ENCODE results near the gene H1-8.

H1-8 gene

DNA sequence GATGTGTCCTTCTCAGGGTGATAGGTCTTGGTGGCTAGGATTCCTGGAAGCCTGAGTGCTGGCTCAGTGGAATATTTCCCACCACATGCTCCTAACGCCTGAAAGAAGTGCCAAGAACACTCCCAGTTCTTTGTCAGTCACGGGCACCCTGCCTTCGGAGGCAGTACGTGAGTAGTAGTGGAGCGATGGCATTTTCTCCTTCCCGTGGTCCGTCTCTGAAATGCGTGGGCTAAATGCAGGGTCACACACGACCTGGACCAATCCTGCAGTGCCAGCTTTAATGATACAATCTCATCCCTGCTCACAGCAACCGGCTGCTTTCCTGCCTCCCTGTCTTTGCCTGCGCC is 14.5 kb downstream of the H1-8 start:
- DNase-seq = no peak

DNA sequence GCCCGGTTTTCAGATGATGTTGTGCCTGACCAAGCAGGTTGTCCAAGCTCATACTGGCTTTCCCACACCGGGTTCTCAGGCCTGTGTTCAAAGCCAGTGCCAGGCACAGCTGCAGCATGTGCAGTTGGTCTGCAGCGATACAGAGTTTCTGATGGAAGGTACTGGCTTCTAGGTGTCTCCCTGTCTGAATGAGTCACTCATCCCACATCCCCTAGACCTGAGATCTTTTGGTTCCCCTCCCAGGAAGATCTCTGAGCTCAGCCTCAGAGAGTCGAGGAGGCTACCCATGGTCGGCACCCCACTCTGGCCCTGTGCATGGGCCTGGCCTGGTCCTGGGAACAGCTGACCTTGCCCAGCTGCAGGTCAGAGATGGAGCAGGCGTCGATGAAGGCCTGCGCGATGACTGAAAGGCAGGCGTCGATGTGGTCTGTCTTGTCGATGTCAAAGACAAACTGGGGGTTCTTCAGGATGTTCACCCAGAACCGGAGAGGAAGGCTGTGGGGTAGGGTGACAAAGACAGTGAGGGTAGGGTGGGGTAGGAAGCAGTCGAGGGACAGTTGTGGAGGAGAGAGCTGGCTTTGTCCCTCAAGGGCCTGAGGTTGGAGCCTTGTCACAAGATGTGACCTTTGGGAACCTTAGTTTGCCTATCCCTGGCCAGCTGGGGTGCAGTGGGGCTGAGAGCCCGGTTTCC is 15.3 kb downstream of the H1-8 start:
- DNase-seq = no peak

DNA sequence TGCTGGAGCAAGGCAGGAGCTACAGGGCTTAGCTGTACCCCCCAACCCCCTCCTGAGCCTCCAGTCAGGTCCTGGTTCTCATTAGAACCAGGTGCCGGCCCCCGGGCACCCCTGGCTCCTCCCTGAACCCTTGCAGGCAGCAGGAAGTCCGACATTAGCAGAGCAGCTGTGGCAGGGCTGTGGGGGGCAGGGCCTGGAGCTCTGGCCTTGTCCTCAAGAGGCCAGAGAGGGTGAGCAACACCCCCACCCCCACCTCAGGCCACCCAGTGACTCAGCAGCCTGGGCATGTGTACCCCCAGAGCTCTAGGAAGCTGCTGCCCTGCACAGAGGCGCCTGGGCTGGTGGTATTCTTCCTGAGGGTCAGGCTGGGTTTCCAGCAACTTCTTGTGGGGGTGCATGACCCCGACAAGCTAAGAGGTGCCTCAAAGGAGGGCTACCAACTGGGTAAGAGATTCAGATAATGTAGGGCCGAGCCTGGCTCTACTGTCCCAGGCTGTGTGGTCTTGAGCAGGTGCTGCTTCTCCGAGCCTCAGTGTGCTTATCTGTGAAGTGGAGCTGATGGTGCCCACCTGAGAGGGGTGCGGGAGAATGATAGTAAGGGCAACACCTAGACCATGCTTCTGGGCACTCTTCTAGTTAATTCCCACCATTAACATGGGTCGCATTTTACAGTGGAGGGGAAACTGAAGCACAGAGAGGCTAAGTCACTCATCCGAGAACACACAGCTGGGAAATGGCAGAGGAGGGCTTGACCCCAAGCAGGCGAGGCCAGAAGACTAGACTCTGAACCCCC is 16.0 kb downstream of the H1-8 start:
- DNase-seq = no peak

DNA sequence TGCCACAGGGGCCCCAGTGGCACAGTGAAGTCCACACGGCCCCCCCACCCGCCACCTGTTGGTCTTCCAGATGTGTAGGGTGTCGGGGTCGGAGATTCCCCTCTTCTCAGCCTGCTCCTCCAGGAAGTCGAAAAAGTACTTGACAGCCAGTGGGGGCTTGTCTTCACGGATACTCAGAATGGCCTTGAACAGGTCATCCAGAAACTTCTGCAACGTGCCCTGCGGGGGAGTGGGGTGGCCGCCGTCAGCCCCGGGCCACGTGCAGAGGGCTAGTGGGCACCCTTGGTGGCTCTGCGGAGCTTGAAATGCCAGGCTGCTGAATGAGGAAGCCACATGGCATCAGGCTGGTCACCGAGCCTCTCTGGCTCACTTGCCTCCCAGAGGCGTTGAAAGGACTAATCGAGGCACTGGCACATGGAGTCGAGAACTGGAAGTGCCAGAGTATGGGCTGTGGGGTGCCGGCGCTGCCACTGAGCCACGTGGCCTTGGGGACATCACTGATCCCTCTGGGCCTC is 16.6 kb downstream of the H1-8 start:
- DNase-seq = no peak

DNA sequence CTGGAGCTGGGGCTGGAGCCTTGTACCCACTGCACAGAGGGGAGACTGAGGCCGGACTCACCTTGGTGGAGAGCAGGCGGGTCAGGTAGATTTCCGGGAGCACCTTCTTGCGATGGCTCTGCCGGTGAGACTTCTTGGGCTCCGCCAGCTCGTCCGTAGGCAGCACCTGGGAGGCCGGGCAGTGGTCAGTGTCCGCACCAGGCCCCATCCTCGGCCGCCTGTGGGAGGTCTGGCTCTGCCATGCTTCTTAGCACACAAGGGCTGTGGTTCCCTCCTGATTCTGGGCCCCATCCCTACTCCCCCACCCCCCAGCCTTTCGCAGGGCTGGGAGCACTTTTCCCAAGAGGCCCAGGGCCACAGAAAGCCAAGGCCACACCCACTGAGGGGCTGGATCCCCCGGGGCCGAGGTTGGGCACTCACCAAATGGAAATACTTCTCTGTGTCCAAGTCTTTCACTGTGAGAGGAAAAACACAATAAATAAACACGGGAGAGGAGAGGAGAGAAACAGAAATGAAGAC is 17.4 kb downstream of the H1-8 start:
- DNase-seq = no peak

DNA sequence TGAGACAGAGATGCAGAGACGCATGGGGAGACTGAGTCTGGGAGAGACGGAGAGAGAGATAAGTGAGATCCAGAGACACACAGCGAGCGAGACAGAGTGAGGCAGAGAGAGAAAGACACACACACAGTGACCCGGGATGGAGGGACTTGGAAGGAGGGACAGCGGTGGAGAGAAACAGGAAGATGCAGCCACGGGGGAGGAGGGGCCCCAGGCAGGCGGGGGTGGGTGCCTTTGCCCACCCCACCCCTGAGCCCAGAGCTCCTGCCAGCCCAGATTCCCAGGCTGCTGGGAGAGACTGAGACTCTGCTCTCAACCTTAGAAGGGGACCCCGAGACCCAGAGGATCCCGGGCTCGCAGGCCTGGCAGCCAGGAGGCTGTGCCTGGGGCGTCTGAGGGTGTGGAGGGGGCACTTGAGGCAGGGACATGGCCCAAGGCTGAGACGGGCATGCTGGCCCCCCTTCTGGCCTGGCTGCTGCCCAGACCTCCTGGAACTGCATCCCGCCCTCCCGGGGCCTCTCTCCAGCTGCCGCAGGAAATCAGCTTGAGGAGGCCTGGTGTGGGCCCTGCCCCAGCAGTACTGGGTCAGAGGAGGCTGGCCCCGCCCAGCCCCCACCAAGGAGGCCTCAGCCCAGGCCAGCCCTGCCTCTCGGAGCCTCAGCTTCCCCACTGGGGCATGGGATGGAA is 18.1 kb downstream of the H1-8 start:
- DNase-seq = no peak

DNA sequence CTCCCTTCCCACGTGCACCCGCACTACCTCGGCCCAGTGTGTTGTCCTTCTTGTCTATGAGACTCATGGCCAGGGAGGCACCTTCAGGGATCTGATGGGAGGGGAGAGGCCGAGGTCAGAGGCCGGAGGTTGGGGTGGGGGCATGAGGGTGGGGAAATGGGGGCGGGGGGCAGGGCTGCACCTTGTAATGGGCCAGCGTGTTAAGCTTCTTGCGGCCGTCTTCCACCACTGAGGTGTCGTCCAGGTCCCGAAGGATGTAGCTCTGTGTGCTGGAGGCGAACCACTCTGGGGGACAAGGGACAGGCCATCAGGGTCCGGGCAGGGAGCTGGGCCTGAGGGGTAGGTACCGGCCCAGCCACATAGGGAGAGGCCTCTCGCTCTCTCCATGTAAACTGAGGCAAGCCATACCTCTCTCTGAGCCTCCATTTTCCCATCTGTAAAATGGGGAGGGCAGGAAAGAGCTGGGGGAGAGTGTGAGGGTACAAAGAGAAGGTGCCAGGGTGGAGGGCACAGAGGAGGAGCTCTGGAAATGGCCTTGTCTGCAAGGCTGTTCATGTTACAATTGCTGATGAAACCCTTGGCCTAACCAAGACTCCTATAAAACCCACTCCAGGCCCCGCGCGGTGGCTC is 18.8 kb downstream of the H1-8 start:
- no peak for DNase-seq

DNA sequence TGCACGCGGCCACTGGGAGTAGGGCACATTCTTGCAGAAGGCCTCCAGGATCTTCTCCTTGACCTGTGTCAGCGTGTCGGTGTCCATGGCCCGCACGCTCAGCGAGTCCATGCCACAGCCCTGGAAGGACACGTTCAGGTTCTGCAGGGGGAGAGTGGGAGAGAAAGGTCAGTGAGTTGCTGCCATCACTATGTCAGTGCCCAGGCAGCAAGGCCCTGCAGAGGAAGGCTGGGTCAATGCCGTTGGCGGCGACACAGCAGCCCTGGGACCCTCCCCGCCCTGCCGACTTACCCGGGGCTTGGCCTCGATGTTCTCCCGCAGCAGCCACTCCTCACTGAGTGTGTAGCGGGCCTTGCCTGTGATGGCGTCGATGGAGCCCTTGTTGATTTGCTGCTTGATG is 19.8 kb downstream of the H1-8 start:
- DNase-seq = no peak

DNA sequence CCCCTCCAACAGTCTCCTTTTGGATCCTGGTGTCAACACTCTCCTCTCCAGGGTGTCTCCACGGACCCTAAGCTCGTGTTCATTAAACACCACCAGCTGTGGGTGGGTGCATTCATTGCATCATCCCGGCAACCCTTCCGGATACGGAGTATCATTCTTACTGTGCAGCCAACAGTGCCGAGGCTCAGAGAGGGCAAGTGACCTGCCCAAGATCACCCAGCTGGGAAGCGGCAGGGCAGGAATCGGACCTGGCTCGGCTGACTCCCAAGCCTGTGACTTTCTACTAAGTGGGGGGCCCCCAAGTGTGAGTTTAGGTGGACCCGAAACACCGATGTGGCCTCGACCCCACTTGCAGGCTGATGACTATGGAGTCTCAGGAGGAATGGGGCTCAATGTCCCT is 20.4 kb downstream of the H1-8 start:
- DNase-seq = no peak

DNA sequence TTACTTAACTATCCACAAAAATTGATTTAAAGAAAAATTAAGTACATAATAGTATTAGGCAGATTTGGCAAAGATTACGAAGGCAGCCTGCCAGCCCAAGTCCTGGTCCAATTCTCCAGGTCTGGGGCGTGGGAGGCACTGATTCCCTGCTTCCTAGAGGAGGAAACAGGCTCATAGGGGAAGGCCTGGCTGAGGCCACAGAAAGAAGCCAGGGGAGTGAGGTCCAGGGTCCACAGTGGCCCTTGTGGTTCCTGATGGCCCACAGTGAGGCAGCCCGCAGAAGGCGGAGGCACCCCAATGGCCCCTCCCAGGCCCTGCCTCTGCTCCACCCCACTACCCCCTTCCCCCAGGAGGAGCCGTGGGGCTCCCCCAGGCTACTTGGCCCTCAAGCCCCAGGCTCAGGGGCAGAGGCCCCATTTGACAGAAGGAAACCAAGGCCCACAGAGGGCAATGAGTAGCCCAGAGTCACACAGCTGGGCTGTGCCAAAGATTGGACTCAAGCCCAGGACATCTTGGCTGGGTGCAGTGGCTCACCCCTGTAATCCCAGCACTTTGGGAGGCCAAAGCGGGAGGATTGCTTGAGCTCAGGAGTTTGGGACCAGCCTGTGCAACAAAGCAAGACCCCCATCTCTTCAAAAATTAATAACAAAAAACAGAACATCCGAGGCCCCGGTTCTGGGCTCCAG is 21.0 kb downstream of the H1-8 start:
- DNase-seq = no peak

DNA sequence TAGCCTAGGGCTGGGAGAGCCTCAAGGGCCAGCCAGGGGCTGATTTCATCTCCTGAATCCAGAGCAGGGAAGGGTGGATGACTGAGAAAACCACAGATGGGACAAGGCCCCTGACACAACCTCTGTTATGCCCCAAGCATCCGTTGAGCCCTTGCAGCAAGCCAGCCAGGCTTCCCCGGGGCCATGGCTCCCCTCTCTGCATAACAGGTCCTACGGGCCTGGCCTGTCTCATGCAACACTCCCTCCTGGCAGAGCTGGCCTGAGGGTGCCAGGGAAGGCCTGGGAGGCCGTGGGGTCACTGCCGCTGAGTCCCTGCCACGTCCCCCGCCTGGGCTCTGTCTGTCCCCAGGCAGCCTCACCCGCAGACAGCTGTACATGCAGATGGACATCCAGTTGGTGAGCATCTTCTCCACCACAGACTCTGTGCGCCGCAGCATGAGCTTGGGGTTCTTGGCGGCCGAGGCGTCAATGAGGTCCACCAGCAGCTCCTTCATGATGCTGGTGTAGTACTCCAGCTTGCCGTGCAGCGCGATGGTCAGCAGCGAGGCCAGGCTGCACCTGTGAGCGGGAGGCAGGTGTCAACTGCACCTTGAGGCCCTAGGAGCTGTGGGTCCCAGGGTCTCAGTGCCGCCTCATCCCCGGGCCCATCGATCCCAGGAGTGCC is 22.1 kb downstream of the H1-8 start:
- DNase-seq = no peak

DNA sequence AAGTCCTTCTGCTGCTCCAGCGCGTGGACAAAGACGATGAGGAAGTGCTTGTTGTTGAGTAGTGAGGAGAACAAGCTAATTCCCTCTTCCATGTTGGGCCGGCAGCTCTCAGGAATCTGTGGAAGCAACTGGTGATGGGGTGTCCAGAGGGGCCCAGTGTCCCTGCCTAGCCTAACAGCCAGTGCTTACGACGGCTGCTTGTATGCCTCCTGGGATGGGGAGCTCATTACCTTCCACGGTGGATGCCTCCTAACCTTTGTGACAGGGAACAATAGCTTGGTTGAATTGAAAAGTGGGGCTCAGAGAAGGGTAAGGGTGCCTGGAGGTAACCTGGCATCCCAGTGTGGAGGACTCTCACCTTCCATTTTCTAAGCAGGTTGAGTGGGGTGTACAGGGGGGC is 22.9 kb downstream of the H1-8 start:
- no peak for DNase-seq

DNA sequence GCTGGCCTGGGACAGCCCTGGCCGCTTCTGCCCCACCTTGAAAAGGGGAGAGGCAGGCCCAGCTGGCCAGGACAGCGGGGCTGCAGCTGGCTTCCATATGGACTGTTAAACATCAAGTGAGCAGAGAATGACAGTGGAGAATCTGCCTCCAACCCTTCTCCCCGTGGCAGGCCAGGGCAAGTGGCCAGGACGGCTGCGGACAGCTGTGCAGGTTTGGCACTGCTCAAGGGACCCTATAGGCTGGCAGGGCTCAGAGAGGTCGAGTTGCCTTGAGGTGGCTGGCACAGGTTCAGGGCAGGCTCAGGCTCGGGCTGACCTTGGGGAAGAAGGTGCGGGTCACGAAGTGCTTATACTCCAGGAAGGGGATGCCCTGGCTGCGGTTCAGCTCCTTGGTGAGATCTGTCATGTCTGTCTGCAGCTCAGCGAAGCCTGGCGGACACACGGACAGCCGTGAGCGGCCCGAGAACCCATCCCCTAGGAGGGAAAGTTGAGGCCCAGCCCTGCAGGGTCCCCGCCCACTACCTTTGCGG is 24.3 kb downstream of the H1-8 start:
- DNase-seq = no peak

DNA sequence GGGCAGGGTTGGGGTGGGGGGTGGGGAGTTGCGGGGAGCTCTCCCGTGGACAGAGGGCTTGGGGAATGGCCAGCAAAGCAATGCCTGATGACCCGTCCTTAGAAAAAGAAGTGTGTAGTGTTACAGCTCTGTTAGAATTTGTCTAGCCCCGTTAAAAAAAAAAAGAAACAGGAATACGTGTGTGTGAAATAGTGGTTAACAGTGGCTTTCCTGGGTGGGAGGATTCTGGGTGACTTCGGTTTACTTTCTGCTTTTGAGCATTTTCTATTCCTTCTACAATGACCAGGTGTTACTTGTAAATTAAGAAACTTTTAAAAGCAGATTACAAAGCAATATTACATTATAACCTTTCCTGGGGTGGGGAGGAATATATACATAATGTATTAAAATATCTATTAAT is 25.0 kb downstream of the H1-8 start:
- DNase-seq = no peak

DNA sequence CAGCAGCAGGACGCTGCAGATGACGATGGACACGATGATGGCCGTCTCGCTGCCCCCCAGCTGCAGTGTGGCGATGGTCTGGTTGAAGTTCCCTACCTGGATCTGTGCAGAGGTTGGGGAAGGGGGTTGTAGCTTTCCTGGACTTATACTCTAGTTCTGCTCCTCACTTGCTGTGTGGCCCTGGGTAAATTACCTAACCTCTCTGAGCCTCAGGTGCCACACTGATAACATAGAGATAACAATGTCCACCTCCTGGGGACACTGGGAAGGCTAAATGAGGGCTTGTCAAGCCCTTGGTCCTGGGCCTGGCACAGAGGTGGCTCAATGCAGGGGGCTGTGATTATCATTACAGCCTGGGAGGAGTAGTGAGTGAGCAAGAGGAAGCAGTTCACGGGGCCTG is 26.9 kb downstream of the H1-8 start:
- no peak for DNase-seq

DNA sequence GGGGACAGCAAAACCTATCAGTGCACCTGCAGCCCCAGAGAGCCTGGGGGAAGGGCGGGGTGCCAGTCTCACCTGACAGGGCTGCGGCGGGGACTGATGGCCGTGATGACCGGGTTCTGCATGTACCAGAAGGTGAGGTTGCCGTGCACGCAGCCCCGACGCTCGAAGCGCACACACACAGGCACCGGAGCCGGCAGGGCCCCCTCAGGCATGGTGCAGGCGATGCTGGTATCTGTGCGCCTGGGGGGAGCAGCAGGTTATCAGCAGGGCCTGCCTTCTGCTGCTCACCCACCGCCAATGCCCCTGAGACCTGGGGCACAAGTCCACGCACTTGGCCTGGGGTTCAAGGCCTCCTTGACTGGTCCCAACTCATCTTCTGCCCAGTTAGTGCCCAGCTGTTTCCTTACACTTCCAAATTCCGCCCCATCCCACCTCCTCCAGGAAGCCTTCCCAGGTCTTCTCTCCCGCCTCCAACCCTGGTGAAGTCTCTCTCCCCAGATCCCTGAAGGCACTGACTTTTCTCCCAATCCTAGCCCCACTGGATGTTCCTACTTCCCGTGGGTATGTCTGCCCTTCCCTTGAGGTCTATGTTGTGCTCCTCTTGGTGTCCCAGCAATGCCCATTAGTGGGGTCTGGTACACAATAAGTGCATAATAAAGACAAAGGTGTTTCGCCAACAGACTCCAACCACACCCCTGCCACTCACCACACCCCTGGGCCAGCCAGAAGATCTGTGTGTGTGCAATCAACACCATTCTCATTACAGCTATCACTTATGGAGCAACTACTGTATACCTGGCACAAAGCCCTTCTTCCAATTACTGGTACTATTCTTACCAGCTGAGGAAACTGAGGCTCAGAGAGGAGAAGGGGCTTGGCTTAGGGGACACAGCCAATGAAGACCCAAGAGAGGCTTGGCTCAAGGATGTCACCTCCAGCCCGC is 28.9 kb downstream of the H1-8 start:
- DNase-seq = no peak

DNA sequence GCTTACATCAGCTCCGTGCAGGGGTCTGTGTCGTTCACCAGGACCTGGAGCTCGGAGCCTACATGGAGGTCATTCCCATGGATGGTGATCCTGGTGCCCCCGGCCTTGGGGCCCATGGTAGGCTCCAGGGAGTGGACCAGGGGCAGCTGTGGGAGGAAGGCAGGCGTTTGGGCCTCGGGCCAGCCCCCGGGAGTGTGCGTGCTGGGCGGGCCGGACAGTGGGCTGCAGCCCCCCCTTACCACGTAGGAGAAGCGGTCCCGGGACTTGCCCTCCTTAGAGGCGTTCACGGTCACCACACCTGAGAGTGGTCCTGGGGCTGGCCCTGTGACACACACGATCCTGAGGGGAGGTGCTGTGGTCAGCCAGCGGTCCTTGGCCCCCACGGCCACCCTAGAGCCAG is 29.6 kb downstream of the H1-8 start:
- DNase-seq = no peak

DNA sequence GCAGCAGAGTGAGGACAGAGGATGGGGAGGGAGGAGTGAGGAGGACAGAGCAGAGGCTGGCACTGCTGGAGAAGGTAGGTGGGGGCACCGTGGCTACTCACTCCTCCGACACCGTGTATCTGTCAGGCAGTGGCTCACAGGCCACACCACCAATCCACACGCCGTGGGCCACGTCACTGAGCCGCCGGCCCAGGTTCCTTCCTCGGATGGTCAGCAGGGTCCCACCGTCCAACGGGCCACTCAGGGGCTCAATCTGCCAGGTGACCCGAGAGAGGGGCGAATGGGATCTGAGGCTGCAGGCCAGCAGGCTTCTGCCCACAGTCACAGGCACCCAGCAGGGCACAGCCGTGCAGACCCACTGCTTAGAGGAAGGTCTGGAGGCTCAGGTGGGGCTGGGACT is 30.5 kb downstream of the H1-8 start:
- DNase-seq = no peak

DNA sequence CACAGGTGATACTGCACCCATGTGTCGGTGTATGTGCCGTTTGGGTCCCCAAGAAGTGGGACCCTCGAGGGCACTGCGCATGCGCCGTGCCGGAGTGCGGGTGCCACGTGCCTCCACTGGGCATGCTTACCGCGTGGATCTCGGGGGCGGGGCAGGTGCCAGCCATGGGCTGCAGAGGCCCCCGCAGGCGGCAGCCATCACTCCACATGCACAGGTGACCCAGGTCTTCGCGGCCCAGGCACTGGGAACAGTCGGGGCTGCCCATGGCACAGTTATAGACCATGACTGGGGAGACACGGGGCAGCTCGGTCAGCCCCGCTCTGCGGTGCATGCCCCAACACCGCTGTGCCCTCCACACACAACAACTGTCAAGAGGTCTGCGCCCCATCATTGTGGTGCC is 31.2 kb downstream of the H1-8 start:
- no peak for DNase-seq

DNA sequence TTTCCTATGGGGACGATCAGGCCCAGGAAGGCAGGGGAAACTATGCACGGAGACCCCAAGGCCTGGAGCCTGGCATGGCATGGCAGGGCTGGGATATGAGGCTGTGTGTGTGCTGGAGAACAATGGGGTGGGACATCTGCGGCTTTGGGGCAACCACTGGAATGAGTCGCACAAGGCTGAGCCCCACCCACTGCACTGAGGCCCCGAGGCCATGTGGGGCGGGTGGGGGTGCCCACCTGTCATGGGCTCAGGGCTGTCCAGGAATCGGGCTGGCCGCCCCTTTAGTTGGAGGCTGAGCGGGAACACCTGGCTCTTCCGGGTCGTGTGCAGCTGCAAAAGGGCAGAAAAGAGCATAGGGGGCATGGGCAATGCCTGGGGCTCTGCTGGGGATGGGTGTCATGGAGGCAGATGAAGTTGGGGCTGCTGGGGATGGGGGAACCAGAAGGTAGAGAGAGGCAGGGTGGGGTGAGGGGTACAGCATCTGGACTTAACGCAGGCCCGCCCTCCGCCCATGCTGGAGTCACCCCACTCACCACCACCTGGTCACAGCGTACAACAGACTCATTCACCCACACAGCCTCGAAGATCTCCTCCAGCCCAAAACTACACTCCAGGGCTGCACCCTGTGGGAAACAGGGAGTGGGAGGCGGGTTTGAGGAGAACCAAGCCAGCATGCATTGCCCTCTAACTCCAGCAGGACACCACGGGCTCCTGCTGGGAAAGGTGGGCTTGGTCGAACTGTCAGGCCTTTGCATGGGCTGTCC is 32.4 kb downstream of the H1-8 start:
- DNase-seq = no peak

All from stimulated activated CD4-positive, alpha-beta T cell treated with anti-CD3 and anti-CD28 coated beads, Interleukin-4, amount 100 ng/mL, for 4 hours (primary cell).